ENCODE data around the gene BRAT1. TPM values are rescaled to one million over a fixed set of nuclear protein-coding genes. Genes with fewer than 3 reads are reported as not detected.

BRAT1 gene
- total RNA-seq, 1 donor from 2014 or later: 30.5 TPM

- TF ChIP-seq CTCF (IDR thresholded peaks at IDR 0.05; ENCODE audit: partially characterized antibody, unreplicated experiment): no peak
- Mint-ChIP-seq H3K36me3 (ENCODE audit: unreplicated experiment) (peaks cover 7% of the 10 kb centered on the region), H3K27ac (ENCODE audit: unreplicated experiment) (no peak overlapping the region), H3K4me3 (ENCODE audit: unreplicated experiment) (no peak overlapping the region), H3K27me3 (ENCODE audit: unreplicated experiment) (peaks cover 5% of the 10 kb centered on the region), H3K9me3 (ENCODE audit: unreplicated experiment) (peaks cover 5% of the 10 kb centered on the region), H3K4me1 (ENCODE audit: low read depth, unreplicated experiment) (peaks cover 5% of the 10 kb centered on the region)
- DNase-seq: no peak
Observed at GRCh38 chr7:2494191-2495130, 60.9 kb downstream of the BRAT1 start.

- peaks cover 7% of the 10 kb centered on the region for H3K36me3 Mint-ChIP-seq (ENCODE audit: unreplicated experiment)
- no peak overlapping the region for H3K4me3 Mint-ChIP-seq (ENCODE audit: unreplicated experiment)
- DNase-seq: no peak
- H3K9me3 Mint-ChIP-seq (ENCODE audit: unreplicated experiment): peaks cover 5% of the 10 kb centered on the region
- no peak for TF ChIP-seq CTCF (IDR thresholded peaks at IDR 0.05; ENCODE audit: partially characterized antibody, unreplicated experiment)
- H3K4me1 Mint-ChIP-seq (ENCODE audit: low read depth, unreplicated experiment): peaks cover 6% of the 10 kb centered on the region
- H3K27ac Mint-ChIP-seq (ENCODE audit: unreplicated experiment): no peak overlapping the region
- H3K27me3 Mint-ChIP-seq (ENCODE audit: unreplicated experiment): peaks cover 5% of the 10 kb centered on the region
Observed at GRCh38 chr7:2493205-2494164, 61.8 kb downstream of the BRAT1 start.

GRCh38 chr7:2492038-2492437 lies 63.3 kb downstream of the BRAT1 start:
- Mint-ChIP-seq H3K27ac (ENCODE audit: unreplicated experiment) (peak overlapping the region; percentile 69), H3K36me3 (ENCODE audit: unreplicated experiment) (peaks cover 7% of the 10 kb centered on the region), H3K4me1 (ENCODE audit: low read depth, unreplicated experiment) (peaks cover 9% of the 10 kb centered on the region), H3K4me3 (ENCODE audit: unreplicated experiment) (no peak overlapping the region), H3K9me3 (ENCODE audit: unreplicated experiment) (peaks cover 5% of the 10 kb centered on the region), H3K27me3 (ENCODE audit: unreplicated experiment) (peaks cover 6% of the 10 kb centered on the region)
- no peak for DNase-seq
- no peak for TF ChIP-seq CTCF (IDR thresholded peaks at IDR 0.05; ENCODE audit: partially characterized antibody, unreplicated experiment)

GRCh38 chr7:2490181-2490651 lies 65.1 kb downstream of the BRAT1 start:
- H3K9me3 Mint-ChIP-seq (ENCODE audit: unreplicated experiment): peaks cover 3% of the 10 kb centered on the region
- peaks cover 4% of the 10 kb centered on the region for H3K4me1 Mint-ChIP-seq (ENCODE audit: low read depth, unreplicated experiment)

More at GRCh38 chr7:2490181-2490651, 65.1 kb downstream of the BRAT1 start:
- no peak overlapping the region for H3K27ac Mint-ChIP-seq (ENCODE audit: unreplicated experiment)
- H3K36me3 Mint-ChIP-seq (ENCODE audit: unreplicated experiment): peaks cover 7% of the 10 kb centered on the region
- no peak overlapping the region for H3K4me3 Mint-ChIP-seq (ENCODE audit: unreplicated experiment)
- peaks cover 6% of the 10 kb centered on the region for H3K27me3 Mint-ChIP-seq (ENCODE audit: unreplicated experiment)
- no peak for DNase-seq
- TF ChIP-seq CTCF (IDR thresholded peaks at IDR 0.05; ENCODE audit: partially characterized antibody, unreplicated experiment): no peak
